Cardiac muscle cell (in vitro differentiated cells and primary cell): ENCODE measurements around the gene CRYBG1. TPM values are rescaled to one million over a fixed set of nuclear protein-coding genes. Genes with fewer than 3 reads are reported as not detected.
A peak's percentile ranks its signal among the peaks of the same experiment; 100 is the strongest.

ENCODE experiments used
- DNase-seq, 2 donors: peaks; one replicate each; pipeline versions ENCODE4 v3.0.0 to v3.0.0-alpha.2; 2010 to 2017; ENCODE audit warnings: low read depth in 1 of 2, low spot score in 1 of 2
- H3K27ac ChIP-seq: fragments of 200-600 bp; sonication (generic); 2 replicates; pipeline ENCODE4 v1.5.1; 2016
- H3K27me3 ChIP-seq: fragments of 200-600 bp; sonication (generic); 2 replicates; pipeline ENCODE4 v1.6.0; 2016; ENCODE audit warnings: control low read depth
- H3K36me3 ChIP-seq: fragments of 200-600 bp; sonication (generic); 2 replicates; pipeline ENCODE4 v1.5.1; 2016; ENCODE audit warnings: control low read depth
- H3K4me1 ChIP-seq: fragments of 200-600 bp; sonication (generic); 2 replicates; pipeline ENCODE4 v1.8.1; 2017; ENCODE audit warnings: low read depth, mild to moderate bottlenecking, mixed run types
- H3K4me3 ChIP-seq: fragments of 200-600 bp; sonication (generic); 2 replicates; pipeline ENCODE4 v1.5.1; 2016; ENCODE audit warnings: mild to moderate bottlenecking
- H3K9me3 ChIP-seq: fragments of 200-600 bp; sonication (generic); 2 replicates; pipeline ENCODE4 v1.5.1; 2017; ENCODE audit warnings: low read depth, mild to moderate bottlenecking, control low read depth
- polyA plus RNA-seq: library from polyadenylated mRNA; unstranded; fragments of >200 nt; fragmentation: Nextera tagmentation; extraction: Ambion mirVana; gene quantifications from 2 replicates; pipeline ENCODE4 v1.2.1, GENCODE V29; 2016
- total RNA-seq: library from RNA; depleted of rRNA; stranded (reverse); fragments of >200 nt; gene quantifications from 2 replicates; pipeline ENCODE4 v1.2.3, GENCODE V29; 2016
- TF ChIP-seq, protein P1 (sequence below): IDR thresholded peaks from 2 replicates; pipeline ENCODE4 v1.5.1; 2012; ENCODE audit warnings: low read depth, mild to moderate bottlenecking, low read length

CRYBG1 gene
- total and polyA plus RNA-seq, 2 experiments from 2014 or later: 0.22 TPM; not detected in 1

DNA sequence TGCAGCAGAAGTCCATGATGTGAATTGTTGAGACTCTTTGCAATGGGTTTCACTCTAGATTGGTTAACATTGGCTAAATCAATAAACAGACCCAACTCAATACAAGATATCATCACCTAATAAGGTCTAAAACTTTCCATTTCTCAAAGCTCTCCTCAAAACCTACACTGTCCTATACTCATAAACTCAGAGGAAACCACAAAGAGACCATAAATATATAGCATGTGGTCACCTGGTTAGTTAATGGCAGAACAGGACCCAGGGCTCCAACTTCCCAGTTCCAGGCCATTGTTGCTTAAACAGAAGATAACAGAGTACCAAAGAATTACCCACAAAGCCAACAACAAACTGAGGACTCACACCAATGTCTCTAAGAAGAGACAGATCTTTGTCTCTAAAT lies 256.8 kb downstream of the CRYBG1 start:
- TF ChIP-seq, protein P1, sequence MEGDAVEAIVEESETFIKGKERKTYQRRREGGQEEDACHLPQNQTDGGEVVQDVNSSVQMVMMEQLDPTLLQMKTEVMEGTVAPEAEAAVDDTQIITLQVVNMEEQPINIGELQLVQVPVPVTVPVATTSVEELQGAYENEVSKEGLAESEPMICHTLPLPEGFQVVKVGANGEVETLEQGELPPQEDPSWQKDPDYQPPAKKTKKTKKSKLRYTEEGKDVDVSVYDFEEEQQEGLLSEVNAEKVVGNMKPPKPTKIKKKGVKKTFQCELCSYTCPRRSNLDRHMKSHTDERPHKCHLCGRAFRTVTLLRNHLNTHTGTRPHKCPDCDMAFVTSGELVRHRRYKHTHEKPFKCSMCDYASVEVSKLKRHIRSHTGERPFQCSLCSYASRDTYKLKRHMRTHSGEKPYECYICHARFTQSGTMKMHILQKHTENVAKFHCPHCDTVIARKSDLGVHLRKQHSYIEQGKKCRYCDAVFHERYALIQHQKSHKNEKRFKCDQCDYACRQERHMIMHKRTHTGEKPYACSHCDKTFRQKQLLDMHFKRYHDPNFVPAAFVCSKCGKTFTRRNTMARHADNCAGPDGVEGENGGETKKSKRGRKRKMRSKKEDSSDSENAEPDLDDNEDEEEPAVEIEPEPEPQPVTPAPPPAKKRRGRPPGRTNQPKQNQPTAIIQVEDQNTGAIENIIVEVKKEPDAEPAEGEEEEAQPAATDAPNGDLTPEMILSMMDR: no peak
- peaks cover 10% of the 10 kb centered on the region for H3K4me1 ChIP-seq
- no peaks in the 10 kb centered on the region for H3K27me3 ChIP-seq
- DNase-seq: no peak
- no peak overlapping the region for H3K27ac ChIP-seq
- no peak overlapping the region for H3K4me3 ChIP-seq
- no peaks in the 10 kb centered on the region for H3K36me3 ChIP-seq
- H3K9me3 ChIP-seq: no peaks in the 10 kb centered on the region

DNA sequence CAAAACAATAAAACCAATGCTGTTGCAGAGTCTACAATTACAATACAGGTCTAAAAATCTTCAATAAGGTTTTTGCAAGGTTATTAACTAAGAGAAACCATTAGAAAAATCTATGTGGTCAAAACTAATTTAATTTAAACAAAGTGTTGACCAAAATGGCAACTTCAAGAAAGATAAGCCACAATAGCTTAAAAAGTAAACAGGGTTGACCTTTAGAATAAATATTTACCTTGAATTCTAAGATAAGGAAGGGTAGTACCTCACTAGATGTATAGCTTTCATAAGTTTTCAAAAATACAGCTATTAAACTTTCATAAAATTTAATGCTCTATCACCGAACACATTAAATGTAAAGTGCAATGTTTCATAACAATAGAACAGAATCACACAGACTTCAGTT lies 257.3 kb downstream of the CRYBG1 start:
- no peaks in the 10 kb centered on the region for H3K9me3 ChIP-seq
- no peaks in the 10 kb centered on the region for H3K36me3 ChIP-seq
- no peak overlapping the region for H3K27ac ChIP-seq
- H3K4me3 ChIP-seq: no peak overlapping the region
- no peak for DNase-seq
- H3K4me1 ChIP-seq: peaks cover 10% of the 10 kb centered on the region
- TF ChIP-seq, protein P1: no peak
- no peaks in the 10 kb centered on the region for H3K27me3 ChIP-seq

DNA sequence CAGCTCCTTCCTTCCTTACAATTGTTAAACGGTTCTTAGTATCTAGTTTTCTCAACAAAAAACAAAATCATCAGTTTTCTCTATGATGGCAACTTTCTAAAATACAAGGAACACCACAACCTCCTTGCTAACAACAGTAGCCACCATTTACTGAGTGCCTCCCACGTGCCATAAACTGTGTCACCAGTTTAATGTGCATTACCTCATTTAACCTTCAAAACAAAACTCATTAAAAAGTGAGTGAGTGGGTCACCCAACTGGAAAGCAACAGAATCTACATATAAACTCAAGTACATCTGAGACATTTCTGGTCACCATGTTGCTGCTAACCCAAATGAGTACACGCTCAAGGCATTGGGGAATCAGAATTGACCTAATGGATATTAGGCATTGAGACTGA lies 257.8 kb downstream of the CRYBG1 start:
- Histone ChIP-seq H3K4me1 (peaks cover 10% of the 10 kb centered on the region), H3K4me3 (no peak overlapping the region), H3K9me3 (no peaks in the 10 kb centered on the region), H3K27ac (no peak overlapping the region), H3K36me3 (no peaks in the 10 kb centered on the region), H3K27me3 (no peaks in the 10 kb centered on the region)
- no peak for DNase-seq
- TF ChIP-seq, protein P1: no peak

DNA sequence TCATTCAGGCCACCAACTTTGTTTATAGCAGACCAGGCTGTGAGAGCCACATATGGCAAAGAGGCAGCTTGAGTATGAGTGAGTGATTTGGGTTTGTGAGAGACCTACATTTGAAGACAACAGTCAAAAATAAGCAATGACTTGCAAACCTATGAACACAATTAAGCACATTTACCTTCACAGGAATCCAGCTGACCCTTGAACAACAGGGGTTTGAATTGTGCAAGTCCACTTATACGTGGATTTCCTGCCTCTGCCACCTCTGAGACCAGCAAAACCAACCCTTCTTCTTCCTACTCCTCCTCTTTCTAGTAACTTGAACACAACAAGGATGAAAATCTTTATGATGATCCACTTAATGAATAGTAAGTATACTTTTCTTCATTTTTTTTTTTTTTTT lies 258.7 kb downstream of the CRYBG1 start:
- Histone ChIP-seq H3K27me3 (no peaks in the 10 kb centered on the region), H3K27ac (no peak overlapping the region), H3K36me3 (no peaks in the 10 kb centered on the region), H3K4me3 (no peak overlapping the region), H3K9me3 (no peaks in the 10 kb centered on the region), H3K4me1 (peaks cover 4% of the 10 kb centered on the region)
- TF ChIP-seq, protein P1: no peak
- DNase-seq: no peak

DNA sequence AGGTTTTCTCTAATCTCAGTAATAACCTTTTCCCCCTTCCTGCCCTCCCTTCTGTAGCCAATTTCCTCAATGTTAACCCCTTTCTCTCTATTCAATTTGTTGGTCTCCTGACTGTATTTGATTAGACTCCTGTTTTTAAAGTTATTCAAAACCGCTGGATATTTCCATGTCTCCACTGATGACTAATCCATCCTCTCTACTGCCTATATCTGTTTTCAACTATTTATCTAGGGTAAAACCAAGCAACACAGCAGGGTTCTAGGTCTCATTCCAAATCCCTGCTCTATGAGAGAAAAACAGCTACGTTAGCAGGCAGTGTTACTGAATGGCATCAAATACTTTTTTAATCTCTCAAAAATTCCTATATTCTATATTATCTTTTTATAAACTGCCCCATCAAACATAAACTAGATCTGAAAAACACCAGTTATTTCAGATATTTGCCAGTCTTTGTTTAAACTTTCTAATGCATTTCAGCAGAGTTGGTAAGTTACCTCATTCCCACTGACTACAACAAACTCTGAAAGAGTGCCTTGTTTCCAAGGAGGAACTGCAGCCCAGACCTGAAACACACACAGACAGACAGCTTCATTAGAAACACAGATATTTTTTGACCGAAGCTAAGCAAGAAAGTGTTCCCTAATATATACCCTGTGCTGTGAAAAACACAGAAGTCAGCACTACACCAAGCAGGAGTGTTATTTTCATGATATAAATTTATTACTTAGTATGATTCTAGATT lies 260.6 kb downstream of the CRYBG1 start:
- no peaks in the 10 kb centered on the region for H3K36me3 ChIP-seq
- H3K27me3 ChIP-seq: no peaks in the 10 kb centered on the region
- H3K4me1 ChIP-seq: peaks cover 1% of the 10 kb centered on the region
- H3K9me3 ChIP-seq: no peaks in the 10 kb centered on the region
- DNase-seq: peak in 1 of 2 donors; percentile 27
- TF ChIP-seq, protein P1: no peak
- no peak overlapping the region for H3K27ac ChIP-seq
- no peak overlapping the region for H3K4me3 ChIP-seq

Other genes starting within 250 kb of the CRYBG1 start
- gene ATG5, start 35.0 kb upstream of the CRYBG1 start, total RNA-seq: 15.2 and 20.2 TPM in 2 replicates
- 32.2 and 37.3 TPM in 2 replicates for gene ATG5, start 35.0 kb upstream of the CRYBG1 start, polyA plus RNA-seq